ENCODE measurements around the gene CBX1. TPM values are rescaled to one million over a fixed set of nuclear protein-coding genes. Genes with fewer than 3 reads are reported as not detected.

Gene CBX1
- total RNA-seq, 1 donor from 2014 or later = 64.6 TPM

Other genes with a start within 250 kb of the CBX1 start
- gene SP2, start 205.2 kb downstream of the CBX1 start, total RNA-seq = 18.3 and 21.7 TPM in 2 replicates
- gene PNPO, start 159.9 kb downstream of the CBX1 start, total RNA-seq = 61.5 and 69.4 TPM in 2 replicates
- gene PRR15L, start 143.6 kb downstream of the CBX1 start, total RNA-seq = not detected in 2 replicates
- 192 and 202 TPM in 2 replicates for gene CDK5RAP3, start 130.4 kb downstream of the CBX1 start, total RNA-seq
- 4.4 and 4.5 TPM in 2 replicates for gene COPZ2, start 63.7 kb downstream of the CBX1 start, total RNA-seq
- gene NFE2L1, start 53.1 kb downstream of the CBX1 start, total RNA-seq = 85.2 and 93.1 TPM in 2 replicates
- 33.3 and 34.9 TPM in 2 replicates for gene SNX11, start 6.3 kb upstream of the CBX1 start, total RNA-seq